ENCODE measurements around the gene CDH12.
"Not testable (repeated sequence)": the region's sequence is repeated elsewhere in the genome, so short reads cannot be mapped to it uniquely, and the experiment has no call there.

The CDH12 gene

GRCh38 chr5:22549876-22550671 lies 303.1 kb downstream of the CDH12 start:
- DNase-seq = no peak

- no peak for DNase-seq
Measured at GRCh38 chr5:22542340-22542739, 310.8 kb downstream of the CDH12 start.

DNA sequence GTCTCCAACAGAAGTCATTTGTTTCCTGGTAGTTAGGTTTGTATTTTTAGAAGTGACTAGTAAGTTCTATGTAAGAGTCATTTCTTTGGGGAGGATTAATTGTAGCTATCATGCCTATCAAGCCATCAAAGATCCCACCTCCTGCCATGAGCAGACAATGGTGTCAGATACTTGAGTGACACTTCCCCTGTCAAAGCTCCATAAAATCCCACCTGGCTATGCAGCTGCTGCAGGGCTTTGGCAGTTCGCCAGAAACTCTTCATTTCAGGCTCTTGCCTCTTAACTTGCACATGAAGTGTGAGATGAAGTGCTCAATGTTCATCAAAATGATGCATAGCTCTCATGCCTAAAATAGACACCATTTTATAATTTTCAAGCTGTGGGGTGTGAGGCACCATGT lies 312.1 kb downstream of the CDH12 start:
- DNase-seq = no peak

GRCh38 chr5:22539762-22540161 lies 313.4 kb downstream of the CDH12 start:
- DNase-seq = no peak

DNA sequence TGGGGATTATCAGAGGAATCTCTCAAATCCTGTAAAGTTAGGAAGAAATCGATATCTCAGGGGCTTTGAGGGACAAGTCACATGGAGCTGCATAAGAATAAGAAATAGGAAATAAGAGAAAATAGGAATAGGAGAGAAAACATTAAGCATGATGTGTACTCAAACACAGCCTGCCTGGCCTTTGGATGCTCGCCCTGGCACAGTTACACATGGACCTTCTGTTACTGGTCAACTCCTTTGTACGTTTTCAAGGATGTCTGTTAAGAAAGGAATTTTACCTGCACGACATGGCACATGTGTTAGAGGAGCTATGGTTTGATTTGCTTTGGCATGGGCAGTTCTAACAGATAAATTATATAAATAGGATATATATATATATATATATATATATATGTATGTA lies 321.2 kb downstream of the CDH12 start:
- DNase-seq = no peak

GRCh38 chr5:22521521-22521920 lies 331.6 kb downstream of the CDH12 start:
- no peak for DNase-seq

DNA sequence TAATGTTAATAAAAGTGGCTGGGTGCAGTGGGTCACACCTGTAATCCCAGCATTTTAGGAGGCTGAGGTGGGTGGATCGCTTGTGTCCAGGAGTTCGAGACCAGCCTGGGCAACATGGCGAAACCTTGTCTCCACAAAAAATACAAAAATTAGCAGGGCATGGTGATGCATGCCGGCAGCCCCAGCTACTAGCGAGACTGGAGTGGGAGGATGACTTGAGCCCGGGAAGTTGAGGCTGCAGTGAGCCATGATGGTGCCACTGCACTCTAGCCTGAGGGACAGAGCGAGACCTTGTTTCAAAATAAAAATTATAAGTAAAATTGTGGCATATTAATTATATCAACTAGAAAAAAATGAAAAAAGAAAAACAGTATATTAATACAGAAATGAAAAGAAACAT lies 336.6 kb downstream of the CDH12 start:
- not testable (repeated sequence) for DNase-seq

DNA sequence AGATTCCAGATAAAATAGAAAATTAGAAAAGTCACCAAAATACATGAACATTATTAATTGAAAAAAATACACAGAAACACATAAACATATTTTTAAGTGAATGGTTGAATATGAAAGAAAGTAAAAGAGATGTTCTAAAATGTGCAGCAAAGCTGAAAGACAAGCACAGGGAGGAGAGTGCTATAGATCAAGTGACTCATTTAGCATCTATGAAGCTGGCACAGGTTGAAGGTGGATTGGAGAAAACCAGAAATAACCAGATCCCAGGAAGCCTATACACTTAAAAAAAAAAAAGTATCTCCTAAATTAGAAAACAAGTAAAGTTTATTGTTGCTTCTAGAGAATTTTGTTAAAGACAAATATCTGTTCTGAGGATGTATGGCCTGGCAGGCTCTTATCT lies 338.9 kb downstream of the CDH12 start:
- DNase-seq = no peak

GRCh38 chr5:22505891-22506290 lies 347.3 kb downstream of the CDH12 start:
- DNase-seq = no peak

DNA sequence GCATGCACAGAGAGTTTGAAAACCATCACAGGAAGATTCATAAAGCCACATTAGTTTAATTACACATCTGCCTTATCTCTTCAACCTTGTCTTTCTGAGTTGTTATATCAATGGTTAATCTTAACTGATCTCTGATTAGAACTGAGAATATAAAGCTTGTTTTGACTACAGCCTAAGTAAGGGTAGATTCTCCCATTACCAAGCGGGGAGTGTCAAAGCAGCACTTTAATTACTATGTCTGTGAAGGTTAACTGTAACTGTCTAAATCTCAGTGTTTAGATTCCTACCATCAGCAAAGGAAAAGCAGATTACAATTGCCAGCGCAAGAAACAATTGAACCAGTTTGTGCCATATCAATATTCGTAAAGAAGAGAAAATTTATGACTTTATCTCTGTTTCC lies 348.7 kb downstream of the CDH12 start:
- no peak for DNase-seq

- no peak for DNase-seq
Measured at GRCh38 chr5:22500556-22500955, 352.6 kb downstream of the CDH12 start.

DNA sequence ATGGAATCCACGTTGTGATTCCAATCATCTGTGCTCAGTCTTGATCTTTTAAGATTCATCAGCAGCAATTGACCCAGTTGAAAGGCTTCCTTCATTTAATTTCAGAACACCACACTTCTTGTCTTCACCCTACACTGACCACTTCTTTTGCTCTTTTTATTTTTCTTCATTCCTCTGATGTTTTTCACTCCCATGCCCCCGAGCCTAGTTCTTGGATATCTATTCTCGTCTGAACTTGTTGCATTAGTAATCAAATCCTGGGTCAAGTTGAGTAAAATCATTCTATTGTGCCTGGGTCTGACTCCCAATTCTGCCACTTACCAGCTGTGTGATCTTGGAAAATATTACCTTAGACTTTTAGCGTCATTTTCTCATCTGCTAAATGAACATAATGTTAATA lies 356.5 kb downstream of the CDH12 start:
- DNase-seq = no peak

DNA sequence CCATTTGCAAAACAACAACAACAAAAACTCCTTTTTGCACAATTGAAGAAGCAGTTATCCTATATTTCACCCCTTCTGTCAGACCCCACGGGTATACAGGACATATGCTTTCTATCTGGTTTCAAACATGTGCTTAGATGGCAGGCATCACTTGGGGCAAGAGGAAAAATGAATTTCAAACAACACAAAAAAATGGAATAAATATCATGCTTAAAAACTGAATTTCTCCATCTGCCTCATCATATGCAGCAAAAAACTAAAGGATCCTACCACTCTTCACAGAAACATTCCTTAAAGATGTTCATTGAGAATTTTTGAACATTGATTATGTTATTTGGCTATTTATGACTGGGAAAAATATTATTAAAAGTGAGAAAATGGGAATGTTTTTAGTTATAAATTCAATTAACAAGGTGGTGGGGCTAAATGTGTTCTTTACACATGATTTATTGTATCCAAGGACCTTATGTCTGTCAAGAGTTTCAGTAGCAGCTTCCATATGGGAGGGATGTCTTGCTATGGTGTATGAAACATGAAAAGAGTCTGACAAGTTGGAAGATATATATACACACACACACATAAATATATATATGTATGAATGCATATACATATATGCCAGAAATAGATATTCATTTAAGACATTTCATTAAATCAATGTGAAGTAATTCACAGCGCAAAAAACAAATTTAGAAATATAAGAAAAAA lies 358.0 kb downstream of the CDH12 start:
- no peak for DNase-seq

GRCh38 chr5:22488427-22488826 lies 364.7 kb downstream of the CDH12 start:
- DNase-seq = no peak

DNA sequence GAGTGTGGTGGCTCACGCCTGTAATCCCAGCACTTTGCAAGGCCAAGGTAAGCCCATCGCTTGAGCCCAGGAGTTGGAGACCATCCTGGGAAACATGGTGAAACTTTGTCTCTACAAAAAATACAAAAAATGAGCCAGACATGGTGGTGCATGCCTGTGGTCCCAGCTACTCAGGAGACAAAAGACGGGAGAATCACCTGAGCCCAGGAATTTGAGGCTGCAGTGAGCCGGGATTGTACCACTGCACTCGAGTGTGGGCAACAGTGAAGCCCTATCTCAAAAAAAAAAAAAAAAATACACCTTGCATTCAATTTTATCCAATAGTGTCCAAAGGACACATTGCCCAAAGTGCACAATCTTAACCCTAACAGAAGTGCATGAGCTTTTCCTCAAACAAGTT lies 372.8 kb downstream of the CDH12 start:
- DNase-seq = no peak

- DNase-seq = no peak
Measured at GRCh38 chr5:22473886-22474285, 379.3 kb downstream of the CDH12 start.

DNA sequence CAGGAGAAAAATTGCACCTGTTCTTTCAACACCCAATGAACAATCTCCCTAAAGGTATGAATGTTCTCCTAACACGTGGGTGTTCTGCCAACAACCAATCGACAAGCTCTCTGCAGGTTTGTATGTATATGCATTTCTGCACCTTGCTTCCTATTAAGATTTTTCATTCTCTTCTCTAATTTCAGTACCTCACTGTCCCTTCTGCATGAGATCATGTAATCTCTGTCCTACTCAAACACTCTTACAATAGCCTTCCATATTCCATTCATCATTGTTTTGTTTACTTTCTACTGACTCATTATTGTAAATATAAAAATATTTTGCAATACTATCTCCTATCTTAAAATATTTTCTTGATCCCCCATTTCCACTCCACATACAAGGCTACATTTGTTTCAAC lies 382.0 kb downstream of the CDH12 start:
- DNase-seq = no peak

DNA sequence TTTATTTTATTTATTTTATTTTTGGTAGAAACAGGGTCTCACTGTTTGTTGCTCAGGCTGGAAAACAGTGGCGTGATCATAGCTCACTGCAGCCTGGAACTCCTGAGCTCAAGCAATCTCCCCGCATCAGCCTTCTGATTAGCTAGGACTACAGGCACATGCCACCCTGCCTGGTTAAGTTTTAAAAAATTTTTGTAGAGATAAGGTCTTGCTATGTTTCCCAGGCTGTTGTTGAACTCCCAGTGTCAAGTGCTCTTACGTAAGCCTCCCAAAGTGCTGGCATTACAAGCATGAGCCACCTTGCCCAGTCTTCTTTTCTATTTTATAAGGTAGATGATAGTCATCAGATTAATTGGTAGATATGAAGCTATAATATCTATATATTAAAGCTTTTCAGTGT lies 382.7 kb downstream of the CDH12 start:
- DNase-seq = no peak

- DNase-seq = no peak
Measured at GRCh38 chr5:22465616-22466015, 387.5 kb downstream of the CDH12 start.

GRCh38 chr5:22465177-22465576 lies 388.0 kb downstream of the CDH12 start:
- no peak for DNase-seq

DNA sequence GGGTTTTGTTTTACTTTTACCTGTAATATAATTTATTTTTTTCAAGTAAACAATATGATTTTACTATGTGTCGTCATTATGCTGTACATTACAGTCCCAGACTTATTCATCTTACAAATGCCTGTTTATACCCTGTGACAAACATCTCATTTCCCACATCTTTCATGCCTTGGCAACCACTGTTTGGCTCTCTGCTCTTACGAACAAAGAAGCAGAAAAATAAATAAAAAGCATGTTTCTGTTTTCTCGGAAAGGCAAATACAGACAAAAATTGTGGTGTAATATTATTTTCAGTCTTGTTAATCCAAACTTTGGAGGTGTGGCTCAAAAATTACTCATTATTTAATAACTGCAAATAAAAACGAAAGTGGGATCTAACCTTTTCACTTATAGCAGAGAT lies 393.0 kb downstream of the CDH12 start:
- DNase-seq = no peak

- no peak for DNase-seq
Measured at GRCh38 chr5:22432905-22433304, 420.2 kb downstream of the CDH12 start.

- no peak for DNase-seq
Measured at GRCh38 chr5:22431840-22432239, 421.3 kb downstream of the CDH12 start.

GRCh38 chr5:22431406-22431805 lies 421.7 kb downstream of the CDH12 start:
- no peak for DNase-seq

Data from stimulated activated CD4-positive, alpha-beta T cell treated with anti-CD3 and anti-CD28 coated beads, Interleukin-4, amount 100 ng/mL, for 4 hours (primary cell).